ENCODE data around the gene RAB3IL1.

DNA sequence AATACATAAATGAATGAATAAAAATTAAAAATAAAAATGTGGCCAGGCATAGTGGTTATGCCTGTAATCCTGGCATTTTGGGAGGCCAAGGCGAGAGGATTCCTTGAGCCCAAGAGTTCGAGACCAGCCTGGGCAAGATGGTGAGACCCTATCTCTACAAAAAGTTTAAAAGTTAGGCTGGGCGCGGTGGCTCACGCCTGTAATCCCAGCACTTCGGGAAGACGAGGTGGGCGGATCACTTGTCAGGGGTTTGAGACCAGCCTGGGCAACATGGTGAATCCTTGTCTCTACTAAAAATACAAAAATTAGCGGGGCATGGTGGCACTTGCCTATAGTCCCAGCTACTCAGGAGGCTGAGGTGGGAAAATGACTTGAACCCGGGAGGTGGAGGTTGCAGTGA lies 23.1 kb upstream of the RAB3IL1 start:
- TF ChIP-seq, protein P1, sequence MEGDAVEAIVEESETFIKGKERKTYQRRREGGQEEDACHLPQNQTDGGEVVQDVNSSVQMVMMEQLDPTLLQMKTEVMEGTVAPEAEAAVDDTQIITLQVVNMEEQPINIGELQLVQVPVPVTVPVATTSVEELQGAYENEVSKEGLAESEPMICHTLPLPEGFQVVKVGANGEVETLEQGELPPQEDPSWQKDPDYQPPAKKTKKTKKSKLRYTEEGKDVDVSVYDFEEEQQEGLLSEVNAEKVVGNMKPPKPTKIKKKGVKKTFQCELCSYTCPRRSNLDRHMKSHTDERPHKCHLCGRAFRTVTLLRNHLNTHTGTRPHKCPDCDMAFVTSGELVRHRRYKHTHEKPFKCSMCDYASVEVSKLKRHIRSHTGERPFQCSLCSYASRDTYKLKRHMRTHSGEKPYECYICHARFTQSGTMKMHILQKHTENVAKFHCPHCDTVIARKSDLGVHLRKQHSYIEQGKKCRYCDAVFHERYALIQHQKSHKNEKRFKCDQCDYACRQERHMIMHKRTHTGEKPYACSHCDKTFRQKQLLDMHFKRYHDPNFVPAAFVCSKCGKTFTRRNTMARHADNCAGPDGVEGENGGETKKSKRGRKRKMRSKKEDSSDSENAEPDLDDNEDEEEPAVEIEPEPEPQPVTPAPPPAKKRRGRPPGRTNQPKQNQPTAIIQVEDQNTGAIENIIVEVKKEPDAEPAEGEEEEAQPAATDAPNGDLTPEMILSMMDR (IDR thresholded peaks at IDR 0.05; ENCODE audit: low read depth, low read length, missing input control), result no peak
- TF ChIP-seq, protein P2, sequence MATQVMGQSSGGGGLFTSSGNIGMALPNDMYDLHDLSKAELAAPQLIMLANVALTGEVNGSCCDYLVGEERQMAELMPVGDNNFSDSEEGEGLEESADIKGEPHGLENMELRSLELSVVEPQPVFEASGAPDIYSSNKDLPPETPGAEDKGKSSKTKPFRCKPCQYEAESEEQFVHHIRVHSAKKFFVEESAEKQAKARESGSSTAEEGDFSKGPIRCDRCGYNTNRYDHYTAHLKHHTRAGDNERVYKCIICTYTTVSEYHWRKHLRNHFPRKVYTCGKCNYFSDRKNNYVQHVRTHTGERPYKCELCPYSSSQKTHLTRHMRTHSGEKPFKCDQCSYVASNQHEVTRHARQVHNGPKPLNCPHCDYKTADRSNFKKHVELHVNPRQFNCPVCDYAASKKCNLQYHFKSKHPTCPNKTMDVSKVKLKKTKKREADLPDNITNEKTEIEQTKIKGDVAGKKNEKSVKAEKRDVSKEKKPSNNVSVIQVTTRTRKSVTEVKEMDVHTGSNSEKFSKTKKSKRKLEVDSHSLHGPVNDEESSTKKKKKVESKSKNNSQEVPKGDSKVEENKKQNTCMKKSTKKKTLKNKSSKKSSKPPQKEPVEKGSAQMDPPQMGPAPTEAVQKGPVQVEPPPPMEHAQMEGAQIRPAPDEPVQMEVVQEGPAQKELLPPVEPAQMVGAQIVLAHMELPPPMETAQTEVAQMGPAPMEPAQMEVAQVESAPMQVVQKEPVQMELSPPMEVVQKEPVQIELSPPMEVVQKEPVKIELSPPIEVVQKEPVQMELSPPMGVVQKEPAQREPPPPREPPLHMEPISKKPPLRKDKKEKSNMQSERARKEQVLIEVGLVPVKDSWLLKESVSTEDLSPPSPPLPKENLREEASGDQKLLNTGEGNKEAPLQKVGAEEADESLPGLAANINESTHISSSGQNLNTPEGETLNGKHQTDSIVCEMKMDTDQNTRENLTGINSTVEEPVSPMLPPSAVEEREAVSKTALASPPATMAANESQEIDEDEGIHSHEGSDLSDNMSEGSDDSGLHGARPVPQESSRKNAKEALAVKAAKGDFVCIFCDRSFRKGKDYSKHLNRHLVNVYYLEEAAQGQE (IDR thresholded peaks at IDR 0.05), result no peak
- TF ChIP-seq RAD21 (IDR thresholded peaks at IDR 0.05), result no peak
- TF ChIP-seq, protein P3, sequence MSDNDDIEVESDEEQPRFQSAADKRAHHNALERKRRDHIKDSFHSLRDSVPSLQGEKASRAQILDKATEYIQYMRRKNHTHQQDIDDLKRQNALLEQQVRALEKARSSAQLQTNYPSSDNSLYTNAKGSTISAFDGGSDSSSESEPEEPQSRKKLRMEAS (IDR thresholded peaks at IDR 0.05), result no peak
- no peak for TF ChIP-seq TAF1 (conservative IDR thresholded peaks at IDR 0.05)
- TF ChIP-seq, protein P4, sequence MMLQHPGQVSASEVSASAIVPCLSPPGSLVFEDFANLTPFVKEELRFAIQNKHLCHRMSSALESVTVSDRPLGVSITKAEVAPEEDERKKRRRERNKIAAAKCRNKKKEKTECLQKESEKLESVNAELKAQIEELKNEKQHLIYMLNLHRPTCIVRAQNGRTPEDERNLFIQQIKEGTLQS (IDR thresholded peaks at IDR 0.05), result no peak
- TF ChIP-seq HNF4A (conservative IDR thresholded peaks at IDR 0.05), result no peak
- TF ChIP-seq, protein P5, sequence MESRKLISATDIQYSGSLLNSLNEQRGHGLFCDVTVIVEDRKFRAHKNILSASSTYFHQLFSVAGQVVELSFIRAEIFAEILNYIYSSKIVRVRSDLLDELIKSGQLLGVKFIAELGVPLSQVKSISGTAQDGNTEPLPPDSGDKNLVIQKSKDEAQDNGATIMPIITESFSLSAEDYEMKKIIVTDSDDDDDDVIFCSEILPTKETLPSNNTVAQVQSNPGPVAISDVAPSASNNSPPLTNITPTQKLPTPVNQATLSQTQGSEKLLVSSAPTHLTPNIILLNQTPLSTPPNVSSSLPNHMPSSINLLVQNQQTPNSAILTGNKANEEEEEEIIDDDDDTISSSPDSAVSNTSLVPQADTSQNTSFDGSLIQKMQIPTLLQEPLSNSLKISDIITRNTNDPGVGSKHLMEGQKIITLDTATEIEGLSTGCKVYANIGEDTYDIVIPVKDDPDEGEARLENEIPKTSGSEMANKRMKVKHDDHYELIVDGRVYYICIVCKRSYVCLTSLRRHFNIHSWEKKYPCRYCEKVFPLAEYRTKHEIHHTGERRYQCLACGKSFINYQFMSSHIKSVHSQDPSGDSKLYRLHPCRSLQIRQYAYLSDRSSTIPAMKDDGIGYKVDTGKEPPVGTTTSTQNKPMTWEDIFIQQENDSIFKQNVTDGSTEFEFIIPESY (IDR thresholded peaks at IDR 0.05), result no peak
- TF ChIP-seq RXRA (IDR thresholded peaks at IDR 0.05), result no peak
- no peak for TF ChIP-seq YY1 (IDR thresholded peaks at IDR 0.05)
- no peak for TF ChIP-seq SP1 (IDR thresholded peaks at IDR 0.05)
- no peak for TF ChIP-seq JUND (IDR thresholded peaks at IDR 0.05)
